GM12801 (cell line): ENCODE measurements around the gene CKMT2.

ENCODE experiments used
- CTCF ChIP-seq: IDR thresholded peaks from one replicate; pipeline ENCODE4 v1.5.1; 2011; ENCODE audit warnings: control low read depth; ENCODE audit not compliant: insufficient read length; ENCODE audit errors: extremely low read depth

CKMT2 gene

GRCh38 chr5:81232464-81233079 is 550 bp upstream of the CKMT2 start:
- no peak for TF ChIP-seq CTCF

DNA sequence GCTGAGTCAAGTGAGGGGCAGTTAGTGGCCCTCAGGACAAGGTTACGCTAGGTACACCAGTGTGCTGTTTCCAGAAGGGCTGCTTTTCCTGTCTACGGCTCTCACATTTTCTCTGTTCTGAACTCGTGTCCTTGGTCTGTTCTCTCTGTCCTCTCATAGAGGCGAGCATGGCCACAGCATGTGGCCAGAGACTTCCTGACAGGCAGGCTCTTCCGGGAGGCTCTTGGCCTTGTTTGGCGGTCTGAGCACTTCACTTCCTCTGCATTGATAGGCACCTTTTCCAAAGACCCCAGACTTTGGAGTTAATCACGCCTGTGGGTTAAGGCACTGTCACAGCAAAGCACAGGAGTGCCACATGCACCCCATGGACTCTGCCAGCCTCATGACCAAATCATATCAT is 1.2 kb downstream of the CKMT2 start:
- TF ChIP-seq CTCF = no peak

GRCh38 chr5:81234801-81235200 is 1.7 kb downstream of the CKMT2 start:
- no peak for TF ChIP-seq CTCF

DNA sequence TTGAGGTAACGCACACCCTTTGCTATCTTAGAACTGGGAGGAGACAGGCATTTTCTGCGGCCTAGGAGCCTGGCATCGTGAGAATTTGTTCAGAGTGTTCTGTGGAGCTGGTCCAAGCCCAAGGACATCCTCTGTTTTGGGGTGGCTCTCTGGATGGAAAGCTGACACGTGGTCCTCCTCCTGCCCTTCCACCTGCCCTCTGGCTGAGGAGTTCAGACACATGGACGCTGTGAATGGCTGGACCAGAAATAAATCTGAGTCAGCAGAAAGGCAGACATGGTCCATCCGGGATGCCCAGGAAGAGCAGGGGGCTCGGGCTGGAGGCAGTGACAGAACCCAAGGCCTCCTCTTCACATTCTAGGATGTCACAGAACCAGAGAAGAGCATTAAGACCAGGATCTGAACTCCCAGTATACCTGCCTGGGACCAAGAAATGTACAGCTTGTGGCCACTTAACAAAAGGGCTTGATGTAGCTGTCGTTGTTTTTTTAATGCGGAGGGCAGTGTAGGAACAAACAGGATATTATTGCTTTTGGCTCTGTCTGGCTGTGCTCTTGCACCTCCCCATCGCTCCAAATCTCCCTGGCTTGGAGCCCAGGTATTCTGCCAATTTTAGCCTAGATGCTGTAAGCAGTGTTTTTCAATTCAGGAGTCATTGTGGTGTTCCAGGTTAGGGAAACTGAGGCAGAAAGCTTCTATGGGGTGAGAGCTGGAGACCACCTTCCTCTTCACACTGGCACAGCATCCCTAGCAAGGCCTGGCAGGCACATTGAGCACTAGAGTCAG is 2.4 kb downstream of the CKMT2 start:
- no peak for TF ChIP-seq CTCF

DNA sequence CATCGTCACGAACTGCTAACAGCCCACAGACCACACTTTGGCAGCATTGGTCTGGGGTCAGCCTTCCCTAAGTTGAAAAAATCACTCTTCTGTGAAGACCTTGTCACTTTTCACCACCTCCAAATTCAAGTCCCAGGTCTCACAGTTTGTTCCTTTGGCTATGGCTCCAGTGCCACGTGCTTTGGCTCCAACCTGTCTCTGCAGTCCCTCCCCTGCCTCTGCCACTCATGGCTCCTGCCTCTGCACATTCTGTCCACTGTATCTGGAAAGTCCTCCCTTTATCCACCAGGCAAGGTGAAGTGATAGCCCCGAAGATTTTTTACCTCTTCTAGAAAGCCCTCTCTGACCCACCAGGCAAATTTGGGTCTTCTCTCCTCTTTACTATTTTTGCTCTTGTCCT is 5.3 kb downstream of the CKMT2 start:
- TF ChIP-seq CTCF = no peak

GRCh38 chr5:81239613-81240012 is 6.5 kb downstream of the CKMT2 start:
- no peak for TF ChIP-seq CTCF

DNA sequence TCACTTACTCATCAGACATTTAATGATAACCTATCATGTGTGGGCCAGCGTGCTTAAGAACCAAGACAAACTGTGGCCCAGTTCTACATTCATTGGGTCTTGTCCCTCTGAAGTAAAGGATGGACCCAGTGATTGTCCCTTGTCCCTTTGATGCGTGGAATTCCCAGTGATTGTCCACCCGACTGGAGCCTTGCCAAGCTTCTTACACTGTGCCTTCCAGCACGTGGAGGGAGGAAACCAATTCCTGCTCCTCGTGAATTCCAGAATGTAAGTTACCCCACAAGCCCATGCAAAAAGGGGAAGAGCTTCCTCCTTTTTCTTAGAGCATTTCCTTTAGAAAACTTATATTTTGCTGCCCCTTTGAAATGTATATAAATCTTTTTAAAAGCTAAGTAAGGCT is 7.9 kb downstream of the CKMT2 start:
- TF ChIP-seq CTCF = no peak
